B cell (primary cell): Measurements from ENCODE around the gene CDH20. TPM values are rescaled to one million over a fixed set of nuclear protein-coding genes. Genes with fewer than 3 reads are reported as not detected.

Experiments
- ATAC-seq: fragments of 200-7000 bp; cut with Tn5 transposase; one replicate; pipeline ENCODE4 v1.10.0; 2021; ENCODE audit warnings: low read depth, mild to moderate bottlenecking, moderate number of reproducible peaks, moderate library complexity
- CTCF ChIA-PET: fragments of 350-600 bp; sonication (Branson Sonifier 250); formaldehyde crosslinking; loops from one replicate; lab custom pipeline; 2021; ENCODE audit warnings: antibody characterized with exemption, inconsistent platforms; lab: Charles Lee
- POLR2A ChIA-PET: fragments of 350-600 bp; sonication (Branson Sonifier 250); formaldehyde crosslinking; loops from one replicate; lab custom pipeline; 2021; ENCODE audit warnings: antibody characterized with exemption; lab: Charles Lee
- DNase-seq: peaks from one replicate; pipeline ENCODE4 v3.0.0; 2013
- H2AFZ ChIP-seq: 2 replicates; pipeline ENCODE4 v1.6.1; 2012; ENCODE audit warnings: mild to moderate bottlenecking, low read depth, low read length; ENCODE audit not compliant: insufficient read depth, poor library complexity, severe bottlenecking
- H3K27ac ChIP-seq, 2 donors: 1 replicate in 1 of 2; 2 replicates in 1 of 2; pipeline ENCODE4 v1.5.1; 2012 to 2013; ENCODE audit warnings: low read length in 2 of 2, mild to moderate bottlenecking in 2 of 2, moderate library complexity in 1 of 2
- H3K27me3 ChIP-seq, 4 experiments: fragments of 200-600 bp in 1 of 4; sonication (generic) in 1 of 4; replicated peaks in 1 of 4; 1 replicate in 2 of 4; 2 replicates in 2 of 4; pipeline versions ENCODE4 v1.6.1 to v1.7.0; 2013 to 2016; ENCODE audit warnings: low read length in 3 of 4, mild to moderate bottlenecking in 2 of 4, mixed read lengths in 1 of 4, moderate library complexity in 1 of 4; ENCODE audit not compliant: insufficient read depth in 4 of 4, control insufficient read depth in 3 of 4; ENCODE audit errors: control extremely low read depth in 1 of 4
- H3K36me3 ChIP-seq, 2 experiments: replicated peaks in 1 of 2; 1 replicate in 1 of 2; 2 replicates in 1 of 2; pipeline versions ENCODE4 v1.6.1 to v1.7.1; 2013; ENCODE audit warnings: low read length in 1 of 2; ENCODE audit not compliant: insufficient read depth in 2 of 2, control insufficient read depth in 1 of 2; ENCODE audit errors: control extremely low read depth in 1 of 2, extremely low read depth in 1 of 2
- H3K4me1 ChIP-seq, 2 donors: fragments of 200-600 bp in 1 of 2; sonication (generic) in 1 of 2; 1 replicate in 1 of 2; 2 replicates in 1 of 2; pipeline versions ENCODE4 v1.5.1 to v1.6.1; 2013 to 2017; ENCODE audit warnings: low read length in 2 of 2; ENCODE audit not compliant: control insufficient read depth in 2 of 2, insufficient read depth in 2 of 2
- H3K4me2 ChIP-seq: replicated peaks from 2 replicates; pipeline ENCODE3; 2012; ENCODE audit warnings: mild to moderate bottlenecking, low read depth, low read length; ENCODE audit not compliant: poor library complexity, severe bottlenecking
- H3K4me3 ChIP-seq, 5 experiments: fragments of 200-600 bp in 1 of 5; sonication (generic) in 1 of 5; 1 replicate in 3 of 5; 2 replicates in 2 of 5; pipeline versions ENCODE4 v1.5.1 to v1.7.0; 2011 to 2016; ENCODE audit warnings: low read length in 4 of 5, mild to moderate bottlenecking in 4 of 5, low read depth in 2 of 5, control low read depth in 1 of 5, moderate library complexity in 1 of 5; ENCODE audit not compliant: insufficient read depth in 1 of 5; ENCODE audit errors: control extremely low read depth in 1 of 5, extremely low read depth in 1 of 5
- H3K79me2 ChIP-seq: fragments of 200-600 bp; sonication (generic); one replicate; pipeline ENCODE4 v1.6.0; 2016; ENCODE audit warnings: low read length; ENCODE audit not compliant: control insufficient read depth, insufficient read depth
- H3K9ac ChIP-seq: fragments of 200-600 bp; sonication (generic); 2 replicates; pipeline ENCODE4 v1.6.1; 2017; ENCODE audit warnings: mild to moderate bottlenecking, low read length, moderate library complexity
- H3K9me3 ChIP-seq, 3 donors: one replicate each; pipeline versions ENCODE4 v1.6.1 to v1.7.1; 2013; ENCODE audit warnings: low read length in 2 of 3; ENCODE audit not compliant: control insufficient read depth in 2 of 3, insufficient read depth in 1 of 3; ENCODE audit errors: control extremely low read depth in 1 of 3
- H4K20me1 ChIP-seq: 2 replicates; pipeline ENCODE4 v1.6.0; 2012; ENCODE audit warnings: mild to moderate bottlenecking, low read length; ENCODE audit not compliant: insufficient read depth, control insufficient read depth, poor library complexity, severe bottlenecking
- H3K27ac Mint-ChIP-seq: one replicate; pipeline ENCODE4 v1.8.0; 2021; ENCODE audit warnings: mixed read lengths
- H3K27me3 Mint-ChIP-seq: one replicate; pipeline ENCODE4 v1.8.0; 2021; ENCODE audit warnings: mixed read lengths
- H3K4me1 Mint-ChIP-seq: one replicate; pipeline ENCODE4 v1.8.0; 2021; ENCODE audit warnings: mixed read lengths
- H3K4me3 Mint-ChIP-seq: one replicate; pipeline ENCODE4 v1.8.0; 2021; ENCODE audit warnings: mixed read lengths
- H3K9me3 Mint-ChIP-seq: one replicate; pipeline ENCODE4 v1.8.0; 2022; ENCODE audit warnings: mixed read lengths; ENCODE audit not compliant: insufficient read depth
- CTCF ChIP-seq: fragments of 200-600 bp; IDR thresholded peaks from one replicate; pipeline ENCODE4 v1.8.0; 2022; ENCODE audit warnings: antibody characterized with exemption, mild to moderate bottlenecking
- EZH2 ChIP-seq: IDR thresholded peaks from 2 replicates; pipeline ENCODE4 v1.6.1; 2012; ENCODE audit warnings: borderline replicate concordance, low read depth, mild to moderate bottlenecking, moderate library complexity, low read length; ENCODE audit not compliant: insufficient read depth, poor library complexity, severe bottlenecking
- WGBS: methylation state at CpG from one replicate; pipeline ENCODE4 v1.1.5; 2013; ENCODE audit warnings: missing lambda C conversion rate; ENCODE audit not compliant: insufficient coverage; 5-methylcytosine and 5-hydroxymethylcytosine counted together
- intact Hi-C: fragments of 100-400 bp; cut with micrococcal nuclease; formaldehyde crosslinking; loops from one replicate; pipeline ENCODE4 v1.10.0; 2022
- polyA plus RNA-seq: library from polyadenylated mRNA; depleted of rRNA; stranded (reverse); fragments of >200 nt; gene quantifications from 2 replicates; pipeline ENCODE4 v1.2.3, GENCODE V29; 2012
- total RNA-seq, 2 donors: library from RNA; stranded (reverse); fragments of 120-200 nt in 1 of 2; gene quantifications; 1 replicate in 1 of 2; 2 replicates in 1 of 2; pipeline versions ENCODE4 v1.2.3 to v1.2.4, GENCODE V29; 2013 to 2022

The CDH20 gene
- total and polyA plus RNA-seq, 2 donors (not counting 1 experiment from before 2014, with no cell fraction given): 0.09 TPM; not detected in 1

- no peak overlapping the region for H3K4me3 ChIP-seq
- POLR2A ChIA-PET: no interaction called here
- H3K4me1 ChIP-seq: no peaks in the 10 kb centered on the region
- intact Hi-C loops: no loop called here
- no peaks in the 10 kb centered on the region for H3K9me3 Mint-ChIP-seq
- CTCF ChIA-PET: no interaction called here
- H3K4me1 Mint-ChIP-seq: no peaks in the 10 kb centered on the region
- H3K27me3 Mint-ChIP-seq: peaks cover 17% of the 10 kb centered on the region
- peaks cover 0 to 7% (median 3%) of the 10 kb centered on the region in 4 experiments for H3K27me3 ChIP-seq
- ATAC-seq (no peak), DNase-seq (no peak)
- no peak overlapping the region for H3K27ac Mint-ChIP-seq
- H3K4me2 ChIP-seq: no peak overlapping the region
- H3K9ac ChIP-seq: no peak overlapping the region
- no peak for TF ChIP-seq CTCF
- no peak overlapping the region for H3K4me3 Mint-ChIP-seq
- H3K9me3 ChIP-seq: no peaks in the 10 kb centered on the region
- no peak overlapping the region for H2AFZ ChIP-seq
- no CpG with 5 or more reads among the region's 1 CpG for WGBS
- H3K27ac ChIP-seq: no peak overlapping the region
- H4K20me1 ChIP-seq: no peaks in the 10 kb centered on the region
- no peaks in the 10 kb centered on the region for H3K36me3 ChIP-seq
- H3K79me2 ChIP-seq: no peaks in the 10 kb centered on the region
These were observed 6.9 kb downstream of the CDH20 start for GRCh38 chr18:61340148-61340547.

GRCh38 chr18:61348230-61348629, 15.0 kb downstream of the CDH20 start:
- DNase-seq: no peak
- no peak overlapping the region for H3K27ac ChIP-seq
- TF ChIP-seq EZH2: no peak
- no peak for TF ChIP-seq CTCF
- Mint-ChIP-seq H3K4me3 (no peak overlapping the region), H3K9me3 (no peaks in the 10 kb centered on the region), H3K27me3 (peaks cover 9% of the 10 kb centered on the region), H3K4me1 (no peaks in the 10 kb centered on the region), H3K27ac (no peak overlapping the region)
- no peaks in the 10 kb centered on the region for H3K36me3 ChIP-seq
- no peaks in the 10 kb centered on the region for H4K20me1 ChIP-seq
- no peak overlapping the region for H3K9ac ChIP-seq
- H3K4me3 ChIP-seq: no peak overlapping the region
- intact Hi-C loops: no loop called here
- H3K27me3 ChIP-seq: peaks cover 0 to 3% (median 1%) of the 10 kb centered on the region in 4 experiments
- no peaks in the 10 kb centered on the region for H3K79me2 ChIP-seq
- H3K4me1 ChIP-seq: no peaks in the 10 kb centered on the region
- CTCF ChIA-PET: no interaction called here
- no peak overlapping the region for H3K4me2 ChIP-seq
- no peaks in the 10 kb centered on the region for H3K9me3 ChIP-seq
- H2AFZ ChIP-seq: no peak overlapping the region
- POLR2A ChIA-PET: no interaction called here
- no peak for ATAC-seq
